ENCODE data around the gene KIAA0513. TPM values are rescaled to one million over a fixed set of nuclear protein-coding genes. Genes with fewer than 3 reads are reported as not detected.

Gene KIAA0513
- total RNA-seq, 1 donor from 2014 or later = 12.9 TPM

- DNase-seq (ENCODE audit: extremely low spot score, unreplicated experiment) = no peak
- Mint-ChIP-seq H3K36me3 (no peaks in the 10 kb centered on the region), H3K27ac (peak overlapping the region; percentile 61), H3K27me3 (peaks cover 3% of the 10 kb centered on the region), H3K4me3 (no peak overlapping the region), H3K9me3 (no peaks in the 10 kb centered on the region), H3K4me1 (ENCODE audit: unreplicated experiment) (peaks cover 22% of the 10 kb centered on the region)
- no peak for TF ChIP-seq CTCF (conservative IDR thresholded peaks at IDR 0.05)
Measured at GRCh38 chr16:85017633-85018032, 10.0 kb upstream of the KIAA0513 start.

GRCh38 chr16:85018529-85019236 lies 8.9 kb upstream of the KIAA0513 start:
- Mint-ChIP-seq H3K4me1 (ENCODE audit: unreplicated experiment) (peaks cover 22% of the 10 kb centered on the region), H3K4me3 (no peak overlapping the region), H3K27ac (no peak overlapping the region), H3K36me3 (no peaks in the 10 kb centered on the region), H3K9me3 (no peaks in the 10 kb centered on the region), H3K27me3 (peaks cover 3% of the 10 kb centered on the region)
- no peak for DNase-seq (ENCODE audit: extremely low spot score, unreplicated experiment)
- no peak for TF ChIP-seq CTCF (conservative IDR thresholded peaks at IDR 0.05)

GRCh38 chr16:85019659-85020245 lies 7.8 kb upstream of the KIAA0513 start:
- Mint-ChIP-seq H3K9me3 (no peaks in the 10 kb centered on the region), H3K4me1 (ENCODE audit: unreplicated experiment) (peaks cover 13% of the 10 kb centered on the region), H3K27me3 (peaks cover 3% of the 10 kb centered on the region), H3K36me3 (no peaks in the 10 kb centered on the region), H3K4me3 (no peak overlapping the region), H3K27ac (no peak overlapping the region)
- no peak for TF ChIP-seq CTCF (conservative IDR thresholded peaks at IDR 0.05)
- no peak for DNase-seq (ENCODE audit: extremely low spot score, unreplicated experiment)

- no peaks in the 10 kb centered on the region for H3K36me3 Mint-ChIP-seq
- TF ChIP-seq CTCF (conservative IDR thresholded peaks at IDR 0.05) = no peak
- peaks cover 19% of the 10 kb centered on the region for H3K4me1 Mint-ChIP-seq (ENCODE audit: unreplicated experiment)
- peaks cover 22% of the 10 kb centered on the region for H3K27me3 Mint-ChIP-seq
- H3K27ac Mint-ChIP-seq = peak overlapping the region; percentile 94
- DNase-seq (ENCODE audit: extremely low spot score, unreplicated experiment) = no peak
- H3K9me3 Mint-ChIP-seq = no peaks in the 10 kb centered on the region
- peak overlapping the region; percentile 95 for H3K4me3 Mint-ChIP-seq
Measured at GRCh38 chr16:85025781-85026653, 1.6 kb upstream of the KIAA0513 start.

GRCh38 chr16:85026703-85027102 lies 892 bp upstream of the KIAA0513 start:
- no peaks in the 10 kb centered on the region for H3K36me3 Mint-ChIP-seq
- peaks cover 22% of the 10 kb centered on the region for H3K27me3 Mint-ChIP-seq
- H3K4me1 Mint-ChIP-seq (ENCODE audit: unreplicated experiment) = peaks cover 19% of the 10 kb centered on the region
- no peak for DNase-seq (ENCODE audit: extremely low spot score, unreplicated experiment)
- no peaks in the 10 kb centered on the region for H3K9me3 Mint-ChIP-seq
- peak overlapping the region; percentile 95 for H3K4me3 Mint-ChIP-seq
- TF ChIP-seq CTCF (conservative IDR thresholded peaks at IDR 0.05) = no peak
- peak overlapping the region; percentile 94 for H3K27ac Mint-ChIP-seq
